ENCODE results near the gene SYT5.
A peak's percentile ranks its signal among the peaks of the same experiment; 100 is the strongest.
"Not testable (repeated sequence)": the region's sequence is repeated elsewhere in the genome, so short reads cannot be mapped to it uniquely, and the experiment has no call there.

The SYT5 gene

GRCh38 chr19:55179606-55180484, at the start of gene SYT5:
TSS of gene SYT5 (minus strand) at chr19:55180289. CDS start at chr19:55179041, 1,248 bp downstream.
- DNase-seq = peak; percentile 72

- DNase-seq = no peak
These were observed 49.7 kb upstream of the SYT5 start for GRCh38 chr19:55229789-55230182.

GRCh38 chr19:55229145-55229788, 49.2 kb upstream of the SYT5 start:
- no peak for DNase-seq

GRCh38 chr19:55228403-55229031, 48.4 kb upstream of the SYT5 start, which contains the start of gene TMEM86B:
TSS of gene TMEM86B (minus strand) at chr19:55228763. CDS start at chr19:55228741, 22 bp downstream.
- no peak for DNase-seq

GRCh38 chr19:55228015-55228391, 47.9 kb upstream of the SYT5 start:
- DNase-seq = no peak

GRCh38 chr19:55227241-55228014, 47.3 kb upstream of the SYT5 start:
- no peak for DNase-seq

GRCh38 chr19:55226788-55227187, 46.7 kb upstream of the SYT5 start:
- no peak for DNase-seq

- DNase-seq = no peak
These were observed 46.2 kb upstream of the SYT5 start for GRCh38 chr19:55226273-55226672.

GRCh38 chr19:55225415-55225958, 45.4 kb upstream of the SYT5 start:
- DNase-seq = no peak

GRCh38 chr19:55224679-55225414, 44.8 kb upstream of the SYT5 start:
- DNase-seq = not testable (repeated sequence)

GRCh38 chr19:55224038-55224665, 44.1 kb upstream of the SYT5 start:
- no peak for DNase-seq

GRCh38 chr19:55223291-55224037, 43.4 kb upstream of the SYT5 start:
- DNase-seq = no peak

GRCh38 chr19:55220525-55220924, 40.4 kb upstream of the SYT5 start:
- DNase-seq = no peak

GRCh38 chr19:55216461-55217198, 36.5 kb upstream of the SYT5 start:
- peak; percentile 89 for DNase-seq

GRCh38 chr19:55213547-55213946, 33.5 kb upstream of the SYT5 start:
- no peak for DNase-seq

GRCh38 chr19:55212447-55212846, 32.4 kb upstream of the SYT5 start:
- no peak for DNase-seq

- no peak for DNase-seq
These were observed 29.8 kb upstream of the SYT5 start for GRCh38 chr19:55209693-55210472.

- no peak for DNase-seq
These were observed 29.0 kb upstream of the SYT5 start, which contains the start of gene PTPRH for GRCh38 chr19:55208880-55209692. TSS of gene PTPRH (minus strand) at chr19:55209501. CDS start at chr19:55209433, 68 bp downstream.
